Heart right ventricle (tissue), 16 donors: Measurements from ENCODE around the gene PRKN. TPM values are rescaled to one million over a fixed set of nuclear protein-coding genes. Genes with fewer than 3 reads are reported as not detected.

Source experiments
- ATAC-seq, 8 donors: fragments of 200-7000 bp; cut with Tn5 transposase; one replicate each; pipeline ENCODE4 v1.9.1; 2020; ENCODE audit warnings: mild to moderate bottlenecking in 8 of 8, moderate library complexity in 8 of 8, moderate number of reproducible peaks in 1 of 8
- DNase-seq, 2 donors: peaks; one replicate each; pipeline ENCODE4 v3.0.0-alpha.2; 2020
- H3K27ac ChIP-seq, 10 donors: fragments of 200-600 bp; sonication (generic) in 2 of 10; one replicate each; pipeline versions ENCODE4 v1.5.0 to v1.8.0; 2020 to 2022; ENCODE audit warnings: mild to moderate bottlenecking in 3 of 10
- H3K27me3 ChIP-seq, 7 donors: fragments of 200-600 bp; one replicate each; pipeline ENCODE4 v1.8.0; 2021 to 2022; ENCODE audit warnings: mild to moderate bottlenecking in 2 of 7
- H3K36me3 ChIP-seq, 9 donors: fragments of 200-600 bp; sonication (generic) in 1 of 9; one replicate each; pipeline versions ENCODE4 v1.5.0 to v1.8.0; 2020 to 2022; ENCODE audit warnings: mild to moderate bottlenecking in 2 of 9
- H3K4me1 ChIP-seq, 9 donors: fragments of 200-600 bp; sonication (generic) in 1 of 9; one replicate each; pipeline versions ENCODE4 v1.5.0 to v1.8.0; 2020 to 2022; ENCODE audit warnings: mild to moderate bottlenecking in 4 of 9
- H3K4me3 ChIP-seq, 10 donors: fragments of 200-600 bp; sonication (generic) in 2 of 10; one replicate each; pipeline versions ENCODE4 v1.5.0 to v1.8.0; 2020 to 2022; ENCODE audit warnings: mild to moderate bottlenecking in 7 of 10, moderate library complexity in 2 of 10
- H3K9me3 ChIP-seq, 11 donors: fragments of 200-600 bp in 10 of 11; sonication (generic) in 2 of 11; one replicate each; pipeline versions ENCODE4 v1.5.0 to v1.8.0; 2013 to 2022; ENCODE audit warnings: mild to moderate bottlenecking in 2 of 11, control low read depth in 1 of 11, moderate library complexity in 1 of 11
- WGBS, 2 donors: extraction: QIAGEN DNeasy Blood & Tissue Kit; methylation state at CpG; one replicate each; pipeline ENCODE4 v1.1.7; 2013; ENCODE audit warnings: inconsistent platforms in 1 of 2; 5-methylcytosine and 5-hydroxymethylcytosine counted together
- intact Hi-C, 10 donors: fragments of 100-400 bp; cut with DNase I; formaldehyde crosslinking; loops; one replicate each; pipeline versions ENCODE4 v1.11.1 to v1.14.2; 2022
- polyA plus RNA-seq, 2 donors: library from polyadenylated mRNA; stranded (reverse); fragments of 200-250 nt; gene quantifications; one replicate each; pipeline ENCODE4 v1.2.3, GENCODE V29; 2013
- total RNA-seq, 10 donors: library from RNA; stranded (reverse); fragmentation: NEBNext Ultra II Directional in 3 of 10; extraction: Animal tissue kit (Norgen Biotek cat#: 25700) in 3 of 10; gene quantifications; one replicate each; pipeline versions ENCODE4 v1.2.1 to v1.2.4, GENCODE V29; 2021 to 2023
- TF ChIP-seq, protein P1 (sequence below), 9 donors: fragments of 200-600 bp; sonication (generic) in 2 of 9; IDR thresholded peaks; one replicate each; pipeline versions ENCODE4 v1.5.0 to v1.8.0; 2021 to 2022; ENCODE audit warnings: antibody characterized with exemption in 9 of 9, mild to moderate bottlenecking in 5 of 9, moderate library complexity in 1 of 9
- donor health status: Arrhythmogenic right ventricular cardiomyopathy.
- donor health status: ischemic (EF 13 %, LVEDD 7.1; RV severe dilation, severe dysfunction).
- donor health status: healthy with polysubstance abuse.
- donor health status: DM: no; HTN: yes; CAD: no.
- donor health status: DM: no; HTN: no; CAD: no.
- donor health status: ischemic (EF 25% LVEDD 6.9; RV normal size, moderate dysfunction).
- donor health status: ischemic (EF 25% LVEDD 5.7; RV mildly dilated, moderate dysfunction).
- donor health status: healthy.
- donor health status: DM: yes; HTN: yes; CAD: no.
- donor health status: Ischemic cardiomyopathy.
- donor health status: ischemic (EF 35%, LVEDD 5.7; RV mildly dilated, moderate dysfunction).
- donor health status: nonischemic (EF 11% LVEDD 7.7; RV severe dilation, severe dysfunction).
- donor health status: DM: yes; HTN: yes; CAD: no.
- donor health status: PGD.
- donor health status: ischemic (EF 29% LVEDD 5.4; RV normal size, mild dysfunction).
- donor health status: nonischemic (EF 23%, LVEDD 6.1; RV moderate dilation, normal function).

The PRKN gene
- total and polyA plus RNA-seq, 12 donors = 2.3 to 27.7 (median 26.3) TPM

DNA sequence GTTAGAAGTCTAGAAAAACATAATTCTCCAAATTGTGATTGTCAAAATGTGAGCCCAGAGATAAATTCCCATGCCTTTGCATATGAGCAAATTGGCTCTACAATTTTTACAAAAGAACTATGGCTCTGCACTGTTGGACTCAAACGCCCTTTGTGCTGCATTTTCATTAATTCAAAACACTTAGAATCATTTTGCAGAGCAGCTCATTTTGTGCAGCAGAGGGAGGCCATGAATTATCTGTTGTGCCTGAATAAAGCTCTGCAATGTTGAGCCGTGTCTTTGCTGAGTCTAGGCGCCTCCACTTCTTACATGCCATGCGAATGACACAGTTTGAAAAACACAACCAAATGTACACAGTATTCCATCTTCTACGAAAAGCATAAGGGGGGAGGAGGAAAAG lies 230.2 kb downstream of the PRKN start:
- DNase-seq (no peak), ATAC-seq (no peak)
- Histone ChIP-seq H3K27ac (no peak overlapping the region), H3K36me3 (no peaks in the 10 kb centered on the region), H3K9me3 (no peaks in the 10 kb centered on the region), H3K4me1 (peaks cover 0 to 7% (median 0%) of the 10 kb centered on the region in 9 donors), H3K4me3 (no peak overlapping the region), H3K27me3 (no peaks in the 10 kb centered on the region)
- 74 to 84% methylated on average over 5 of the region's 5 CpGs for WGBS, 2 donors
- intact Hi-C loops = no loop called here
- TF ChIP-seq, protein P1, sequence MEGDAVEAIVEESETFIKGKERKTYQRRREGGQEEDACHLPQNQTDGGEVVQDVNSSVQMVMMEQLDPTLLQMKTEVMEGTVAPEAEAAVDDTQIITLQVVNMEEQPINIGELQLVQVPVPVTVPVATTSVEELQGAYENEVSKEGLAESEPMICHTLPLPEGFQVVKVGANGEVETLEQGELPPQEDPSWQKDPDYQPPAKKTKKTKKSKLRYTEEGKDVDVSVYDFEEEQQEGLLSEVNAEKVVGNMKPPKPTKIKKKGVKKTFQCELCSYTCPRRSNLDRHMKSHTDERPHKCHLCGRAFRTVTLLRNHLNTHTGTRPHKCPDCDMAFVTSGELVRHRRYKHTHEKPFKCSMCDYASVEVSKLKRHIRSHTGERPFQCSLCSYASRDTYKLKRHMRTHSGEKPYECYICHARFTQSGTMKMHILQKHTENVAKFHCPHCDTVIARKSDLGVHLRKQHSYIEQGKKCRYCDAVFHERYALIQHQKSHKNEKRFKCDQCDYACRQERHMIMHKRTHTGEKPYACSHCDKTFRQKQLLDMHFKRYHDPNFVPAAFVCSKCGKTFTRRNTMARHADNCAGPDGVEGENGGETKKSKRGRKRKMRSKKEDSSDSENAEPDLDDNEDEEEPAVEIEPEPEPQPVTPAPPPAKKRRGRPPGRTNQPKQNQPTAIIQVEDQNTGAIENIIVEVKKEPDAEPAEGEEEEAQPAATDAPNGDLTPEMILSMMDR (IDR thresholded peaks at IDR 0.05) = no peak

- H3K36me3 ChIP-seq = no peaks in the 10 kb centered on the region
- H3K27me3 ChIP-seq = no peaks in the 10 kb centered on the region
- no peak overlapping the region for H3K27ac ChIP-seq
- intact Hi-C loops = no loop called here
- DNase-seq = no peak
- TF ChIP-seq, protein P1 (IDR thresholded peaks at IDR 0.05) = no peak
- 89 to 96% methylated on average over 3 of the region's 3 CpGs for WGBS, 2 donors
- ATAC-seq = no peak
- peaks cover 0 to 11% (median 0%) of the 10 kb centered on the region in 9 donors for H3K4me1 ChIP-seq
- H3K9me3 ChIP-seq = no peaks in the 10 kb centered on the region
- H3K4me3 ChIP-seq = no peak overlapping the region
Measured at GRCh38 chr6:162493917-162494316, 233.6 kb downstream of the PRKN start.

GRCh38 chr6:162491637-162492036 lies 235.9 kb downstream of the PRKN start:
- H3K27ac ChIP-seq = no peak overlapping the region
- ATAC-seq = peak; percentile 11 to 81 (median 40)
- peak in 1 of 2 donors; percentile 8 for DNase-seq
- intact Hi-C loops = no loop called here
- 51 to 74% methylated on average over 9 of the region's 9 CpGs for WGBS, 2 donors
- H3K4me3 ChIP-seq = no peak overlapping the region
- TF ChIP-seq, protein P1 (IDR thresholded peaks at IDR 0.05) = no peak
- peaks cover 0 to 9% (median 0%) of the 10 kb centered on the region in 9 donors for H3K4me1 ChIP-seq
- H3K36me3 ChIP-seq = no peaks in the 10 kb centered on the region
- H3K9me3 ChIP-seq = no peaks in the 10 kb centered on the region
- H3K27me3 ChIP-seq = no peaks in the 10 kb centered on the region

DNA sequence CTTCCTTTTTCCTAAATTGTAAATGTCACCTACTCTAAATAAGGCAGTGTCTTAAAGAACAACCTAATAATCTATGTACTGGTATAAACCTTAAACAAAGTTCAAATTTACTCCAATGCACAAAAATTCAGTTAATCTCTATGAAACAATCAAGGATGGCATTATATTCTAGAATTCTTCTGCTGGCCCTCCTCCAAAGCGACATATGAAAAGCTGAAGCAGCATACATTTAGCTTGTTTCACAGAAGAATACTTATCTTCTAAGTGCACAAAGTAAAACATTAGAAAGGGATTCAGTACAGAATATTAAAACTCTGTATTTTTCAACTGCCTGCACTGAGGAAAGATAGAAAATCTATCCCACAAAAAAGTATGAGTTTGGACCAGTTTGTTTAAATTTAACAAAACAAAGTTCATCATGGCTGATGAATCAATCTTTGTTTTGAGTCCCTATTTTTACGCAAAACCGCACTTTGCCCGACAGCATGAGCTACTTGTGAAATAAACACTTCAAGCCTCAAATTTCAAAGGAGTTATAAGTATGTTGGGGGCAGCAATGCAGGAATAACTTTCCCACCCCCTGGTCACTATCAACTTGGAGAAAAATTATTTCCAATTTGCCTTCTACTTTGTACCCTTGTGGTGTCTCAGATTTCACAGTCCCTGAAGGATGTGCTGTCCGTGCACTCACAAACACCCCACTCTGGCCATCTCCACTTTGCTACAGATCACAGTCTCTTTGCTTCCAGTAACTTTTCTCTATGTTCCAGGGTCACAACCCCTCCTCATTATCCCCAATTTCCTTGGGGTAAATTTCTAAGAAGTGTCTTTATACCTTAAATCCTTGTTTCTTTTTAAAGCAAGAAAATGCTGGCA lies 238.2 kb downstream of the PRKN start:
- Histone ChIP-seq H3K27me3 (no peaks in the 10 kb centered on the region), H3K4me3 (no peak overlapping the region), H3K4me1 (peaks cover 0 to 20% (median 0%) of the 10 kb centered on the region in 9 donors), H3K36me3 (no peaks in the 10 kb centered on the region), H3K9me3 (no peaks in the 10 kb centered on the region), H3K27ac (no peak overlapping the region)
- WGBS, 2 donors = 95 to 96% methylated on average over 5 of the region's 5 CpGs
- ATAC-seq = no peak
- DNase-seq = no peak
- intact Hi-C loops = no loop called here
- TF ChIP-seq, protein P1 (IDR thresholded peaks at IDR 0.05) = no peak
